ENCODE measurements around the gene PROX1. TPM values are rescaled to one million over a fixed set of nuclear protein-coding genes. Genes with fewer than 3 reads are reported as not detected.
A peak's percentile ranks its signal among the peaks of the same experiment; 100 is the strongest.

PROX1 gene
- total RNA-seq, 1 experiment from 2014 or later = 3.8 TPM

- no peak for TF ChIP-seq E2F1 (CRISPR knock-in tag; IDR thresholded peaks at IDR 0.05)
- TF ChIP-seq ZBTB21 (CRISPR knock-in tag; IDR thresholded peaks at IDR 0.05; ENCODE audit: borderline replicate concordance) = 0 out of 2 replicates have a peak, but pooled peaks have one; percentile 26
- no peak for TF ChIP-seq ZNF232 (CRISPR knock-in tag; IDR thresholded peaks at IDR 0.05)
- 0 out of 2 replicates have a peak, but pooled peaks have one; percentile 32 for TF ChIP-seq TCF7 (CRISPR knock-in tag; IDR thresholded peaks at IDR 0.05; ENCODE audit: low read depth)
- peak; percentile 49 for TF ChIP-seq FOXP4 (CRISPR knock-in tag; IDR thresholded peaks at IDR 0.05)
- no peak for TF ChIP-seq ZNF425 (CRISPR knock-in tag; conservative IDR thresholded peaks at IDR 0.05)
- TF ChIP-seq E2F4 (CRISPR knock-in tag; IDR thresholded peaks at IDR 0.05; ENCODE audit: borderline replicate concordance, low read depth) = 0 out of 2 replicates have a peak, but pooled peaks have one; percentile 26
- TF ChIP-seq SMAD3 (CRISPR knock-in tag; IDR thresholded peaks at IDR 0.05; ENCODE audit: borderline replicate concordance) = no peak
- peak; percentile 63 for TF ChIP-seq ARID4B (CRISPR knock-in tag; IDR thresholded peaks at IDR 0.05; ENCODE audit: borderline replicate concordance)
- no peak for TF ChIP-seq CREM (CRISPR knock-in tag; IDR thresholded peaks at IDR 0.05)
- no peak for TF ChIP-seq RORB (CRISPR knock-in tag; IDR thresholded peaks at IDR 0.05)
- TF ChIP-seq ZNF317 (CRISPR knock-in tag; IDR thresholded peaks at IDR 0.05; ENCODE audit: borderline replicate concordance, low read depth) = no peak
- TF ChIP-seq ATF3 (CRISPR knock-in tag; conservative IDR thresholded peaks at IDR 0.05) = no peak
- TF ChIP-seq KAT7 (CRISPR knock-in tag; IDR thresholded peaks at IDR 0.05; ENCODE audit: borderline replicate concordance) = peak; percentile 81; the same call in 1 of the 2 replicates
- peak; percentile 79; the same call in 1 of the 2 replicates for TF ChIP-seq HMGXB4 (CRISPR knock-in tag; IDR thresholded peaks at IDR 0.05)
These were observed 4.9 kb upstream of the PROX1 start (continued) for GRCh38 chr1:213982672-213983492.

Data from WTC11 (cell line).